B cell (primary cell): ENCODE data around the gene PLEKHG4B.

Experiments
- CTCF ChIP-seq: fragments of 200-600 bp; IDR thresholded peaks from one replicate; pipeline ENCODE4 v1.8.0; 2022; ENCODE audit warnings: antibody characterized with exemption, mild to moderate bottlenecking
- EZH2 ChIP-seq: IDR thresholded peaks from 2 replicates; pipeline ENCODE4 v1.6.1; 2012; ENCODE audit warnings: borderline replicate concordance, low read depth, mild to moderate bottlenecking, moderate library complexity, low read length; ENCODE audit not compliant: insufficient read depth, poor library complexity, severe bottlenecking

- TF ChIP-seq CTCF, result no peak
- no peak for TF ChIP-seq EZH2
Observed at GRCh38 chr5:163338-163620, 71.3 kb downstream of the PLEKHG4B start.
